ENCODE results near the gene MARVELD3. TPM values are rescaled to one million over a fixed set of nuclear protein-coding genes. Genes with fewer than 3 reads are reported as not detected.

The MARVELD3 gene
- total and polyA plus RNA-seq, 2 donors (not counting 1 experiment from before 2014, with no cell fraction given) = not detected

DNA sequence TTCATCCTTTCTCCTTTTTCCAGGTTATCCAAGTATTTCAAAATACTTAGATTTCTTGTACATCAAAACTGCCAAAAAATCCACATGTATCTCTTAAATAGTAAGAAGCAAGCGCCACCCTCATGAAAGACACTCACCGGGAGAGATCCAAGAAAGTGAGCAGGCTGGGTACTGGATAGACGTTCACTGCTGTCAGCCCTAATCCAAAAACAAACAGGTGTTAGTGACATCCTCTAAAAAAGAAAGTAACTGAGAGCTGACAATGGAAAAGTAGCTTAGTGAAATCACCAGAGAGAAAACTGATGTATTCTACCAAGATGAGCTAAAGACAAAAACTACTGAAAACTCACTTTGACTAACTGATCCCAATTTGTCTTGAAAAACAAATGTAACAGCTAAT lies 46.1 kb downstream of the MARVELD3 start:
- Histone ChIP-seq H3K27ac (ENCODE audit: low read length in 2 of 2) (no peak overlapping the region), H3K4me1 (ENCODE audit: control insufficient read depth in 2 of 2, insufficient read depth in 2 of 2, low read length in 2 of 2) (no peaks in the 10 kb centered on the region), H3K9ac (ENCODE audit: low read length) (no peak overlapping the region), H3K4me3 (ENCODE audit: control extremely low read depth in 1 of 5, extremely low read depth in 1 of 5, insufficient read depth in 1 of 5, low read depth in 2 of 5, low read length in 4 of 5) (no peak overlapping the region), H3K27me3 (replicated peaks in 1 of 4; ENCODE audit: control extremely low read depth in 1 of 4, control insufficient read depth in 3 of 4, insufficient read depth in 4 of 4, low read length in 3 of 4) (no peaks in the 10 kb centered on the region), H2AFZ (ENCODE audit: insufficient read depth, low read depth, low read length, poor library complexity, severe bottlenecking) (no peak overlapping the region), H3K4me2 (replicated peaks; ENCODE audit: low read depth, low read length, poor library complexity, severe bottlenecking) (no peak overlapping the region), H3K36me3 (replicated peaks in 1 of 2; ENCODE audit: control extremely low read depth in 1 of 2, control insufficient read depth in 1 of 2, extremely low read depth in 1 of 2, insufficient read depth in 2 of 2, low read length in 1 of 2) (peaks cover 26 to 70% of the 10 kb centered on the region in 2 experiments), H4K20me1 (ENCODE audit: control insufficient read depth, insufficient read depth, low read length, poor library complexity, severe bottlenecking) (no peaks in the 10 kb centered on the region), H3K79me2 (ENCODE audit: control insufficient read depth, insufficient read depth, low read length) (no peaks in the 10 kb centered on the region), H3K9me3 (ENCODE audit: control extremely low read depth in 1 of 3, control insufficient read depth in 2 of 3, insufficient read depth in 1 of 3, low read length in 2 of 3) (no peaks in the 10 kb centered on the region)
- no peak for ATAC-seq (ENCODE audit: low read depth)
- no peak for TF ChIP-seq EZH2 (IDR thresholded peaks at IDR 0.05; ENCODE audit: borderline replicate concordance, insufficient read depth, low read depth, low read length, poor library complexity, severe bottlenecking)
- TF ChIP-seq, protein P1, sequence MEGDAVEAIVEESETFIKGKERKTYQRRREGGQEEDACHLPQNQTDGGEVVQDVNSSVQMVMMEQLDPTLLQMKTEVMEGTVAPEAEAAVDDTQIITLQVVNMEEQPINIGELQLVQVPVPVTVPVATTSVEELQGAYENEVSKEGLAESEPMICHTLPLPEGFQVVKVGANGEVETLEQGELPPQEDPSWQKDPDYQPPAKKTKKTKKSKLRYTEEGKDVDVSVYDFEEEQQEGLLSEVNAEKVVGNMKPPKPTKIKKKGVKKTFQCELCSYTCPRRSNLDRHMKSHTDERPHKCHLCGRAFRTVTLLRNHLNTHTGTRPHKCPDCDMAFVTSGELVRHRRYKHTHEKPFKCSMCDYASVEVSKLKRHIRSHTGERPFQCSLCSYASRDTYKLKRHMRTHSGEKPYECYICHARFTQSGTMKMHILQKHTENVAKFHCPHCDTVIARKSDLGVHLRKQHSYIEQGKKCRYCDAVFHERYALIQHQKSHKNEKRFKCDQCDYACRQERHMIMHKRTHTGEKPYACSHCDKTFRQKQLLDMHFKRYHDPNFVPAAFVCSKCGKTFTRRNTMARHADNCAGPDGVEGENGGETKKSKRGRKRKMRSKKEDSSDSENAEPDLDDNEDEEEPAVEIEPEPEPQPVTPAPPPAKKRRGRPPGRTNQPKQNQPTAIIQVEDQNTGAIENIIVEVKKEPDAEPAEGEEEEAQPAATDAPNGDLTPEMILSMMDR (IDR thresholded peaks at IDR 0.05) = no peak
- no peak overlapping the region for H3K27ac Mint-ChIP-seq
- no peaks in the 10 kb centered on the region for H3K4me1 Mint-ChIP-seq
- no peaks in the 10 kb centered on the region for H3K27me3 Mint-ChIP-seq
- ChIA-PET POLR2A (no interaction called here), CTCF (interaction anchor here (0.8 kb wide), 1 partner anchor 173 kb away, joined by 3 read pairs; no protein-coding TSS in a partner anchor)
- intact Hi-C loops (cut with micrococcal nuclease) = no loop called here
- H3K4me3 Mint-ChIP-seq = no peak overlapping the region
- WGBS (ENCODE audit: insufficient coverage) = no CpG with 5 or more reads among the region's 3 CpGs
- no peaks in the 10 kb centered on the region for H3K9me3 Mint-ChIP-seq (ENCODE audit: insufficient read depth)
- DNase-seq = no peak

DNA sequence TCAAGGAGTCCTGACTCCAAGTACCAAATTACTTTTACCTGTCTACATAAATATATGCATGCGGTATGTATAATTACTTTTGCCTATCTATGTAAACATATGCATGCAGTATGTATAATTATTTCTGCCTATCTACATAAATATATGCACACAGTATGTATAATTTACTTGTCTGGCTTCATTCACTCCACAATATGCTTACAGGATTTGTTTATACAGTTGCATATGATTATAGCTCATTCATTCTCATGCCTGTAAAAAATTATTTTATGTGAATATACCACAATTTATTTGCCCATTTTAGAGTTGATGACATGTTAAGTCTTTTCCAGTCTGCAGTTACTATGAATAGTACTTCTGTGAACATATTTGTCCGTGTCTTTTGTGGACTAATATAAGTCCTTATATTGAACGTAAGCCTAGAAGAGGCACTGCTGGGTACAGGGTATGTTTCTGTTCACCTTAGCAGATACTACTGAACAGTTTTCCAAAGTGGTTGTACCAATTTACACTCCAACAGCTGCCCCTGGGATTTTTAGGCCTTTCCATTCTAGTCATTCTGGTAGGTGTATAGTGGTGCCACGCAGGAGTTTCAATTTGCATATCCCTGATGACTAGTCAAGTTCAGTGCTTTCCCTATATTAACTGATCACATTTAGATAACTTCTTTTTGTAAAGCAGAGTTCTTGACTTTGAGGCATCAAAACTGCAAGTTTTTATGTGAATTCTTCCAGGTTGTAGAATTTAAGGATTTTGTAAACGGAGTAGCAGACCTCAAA lies 47.0 kb downstream of the MARVELD3 start:
- CTCF ChIA-PET = interaction anchor here (0.6 kb wide), 1 partner anchor 1273 kb away, joined by 3 read pairs; no protein-coding TSS in a partner anchor

More for the DNA sequence above, 47.0 kb downstream of the MARVELD3 start:
- Histone ChIP-seq H2AFZ (ENCODE audit: insufficient read depth, low read depth, low read length, poor library complexity, severe bottlenecking) (no peak overlapping the region), H4K20me1 (ENCODE audit: control insufficient read depth, insufficient read depth, low read length, poor library complexity, severe bottlenecking) (no peaks in the 10 kb centered on the region), H3K9ac (ENCODE audit: low read length) (no peak overlapping the region), H3K9me3 (ENCODE audit: control extremely low read depth in 1 of 3, control insufficient read depth in 2 of 3, insufficient read depth in 1 of 3, low read length in 2 of 3) (no peaks in the 10 kb centered on the region), H3K27ac (ENCODE audit: low read length in 2 of 2) (no peak overlapping the region), H3K36me3 (replicated peaks in 1 of 2; ENCODE audit: control extremely low read depth in 1 of 2, control insufficient read depth in 1 of 2, extremely low read depth in 1 of 2, insufficient read depth in 2 of 2, low read length in 1 of 2) (peaks cover 22 to 71% of the 10 kb centered on the region in 2 experiments), H3K4me3 (ENCODE audit: control extremely low read depth in 1 of 5, extremely low read depth in 1 of 5, insufficient read depth in 1 of 5, low read depth in 2 of 5, low read length in 4 of 5) (no peak overlapping the region), H3K4me1 (ENCODE audit: control insufficient read depth in 2 of 2, insufficient read depth in 2 of 2, low read length in 2 of 2) (no peaks in the 10 kb centered on the region), H3K27me3 (replicated peaks in 1 of 4; ENCODE audit: control extremely low read depth in 1 of 4, control insufficient read depth in 3 of 4, insufficient read depth in 4 of 4, low read length in 3 of 4) (no peaks in the 10 kb centered on the region), H3K79me2 (ENCODE audit: control insufficient read depth, insufficient read depth, low read length) (no peaks in the 10 kb centered on the region), H3K4me2 (replicated peaks; ENCODE audit: low read depth, low read length, poor library complexity, severe bottlenecking) (no peak overlapping the region)
- Mint-ChIP-seq H3K4me3 (no peak overlapping the region), H3K27me3 (no peaks in the 10 kb centered on the region), H3K27ac (no peak overlapping the region), H3K4me1 (no peaks in the 10 kb centered on the region), H3K9me3 (ENCODE audit: insufficient read depth) (no peaks in the 10 kb centered on the region)
- intact Hi-C loops (cut with micrococcal nuclease) = no loop called here
- no peak for ATAC-seq (ENCODE audit: low read depth)
- POLR2A ChIA-PET = no interaction called here
- no CpG with 5 or more reads among the region's 5 CpGs for WGBS (ENCODE audit: insufficient coverage)
- no peak for TF ChIP-seq EZH2 (IDR thresholded peaks at IDR 0.05; ENCODE audit: borderline replicate concordance, insufficient read depth, low read depth, low read length, poor library complexity, severe bottlenecking)
- TF ChIP-seq, protein P1 (IDR thresholded peaks at IDR 0.05) = no peak
- DNase-seq = no peak

Measured in B cell (primary cell).